Astrocyte (in vitro differentiated cells and primary cell): ENCODE results near the gene MTUS2. TPM values are rescaled to one million over a fixed set of nuclear protein-coding genes. Genes with fewer than 3 reads are reported as not detected.

Experiments
- DNase-seq: peaks from one replicate; pipeline ENCODE4 v3.0.0-alpha.2; 2010; ENCODE audit warnings: low read depth
- FAIRE-seq: peaks from 2 replicates; lab custom pipeline; 2011; peaks lifted over from hg19 to GRCh38; lab: Jason Lieb, UNC
- H2AFZ ChIP-seq: 2 replicates; pipeline ENCODE4 v1.6.0; 2012; ENCODE audit warnings: low read depth, low read length, inconsistent platforms
- H3K27ac ChIP-seq: 2 replicates; pipeline ENCODE4 v1.5.1; 2011; ENCODE audit warnings: low read depth, low read length, inconsistent platforms
- H3K27me3 ChIP-seq: 2 replicates; pipeline ENCODE4 v1.6.0; 2011; ENCODE audit warnings: low read length, inconsistent platforms; ENCODE audit not compliant: insufficient read depth
- H3K36me3 ChIP-seq: 2 replicates; pipeline ENCODE4 v1.5.1; 2011; ENCODE audit warnings: low read length, inconsistent platforms; ENCODE audit not compliant: insufficient read depth
- H3K4me1 ChIP-seq: 2 replicates; pipeline ENCODE4 v1.5.1; 2011; ENCODE audit warnings: low read length, inconsistent platforms; ENCODE audit not compliant: insufficient read depth
- H3K4me2 ChIP-seq: 2 replicates; pipeline ENCODE4 v1.6.0; 2012; ENCODE audit warnings: low read length, inconsistent platforms
- H3K4me3 ChIP-seq: 2 replicates; pipeline ENCODE4 v1.5.1; 2011; ENCODE audit warnings: low read depth, mild to moderate bottlenecking, low read length, inconsistent platforms; ENCODE audit not compliant: insufficient read depth
- H3K79me2 ChIP-seq: 2 replicates; pipeline ENCODE4 v1.6.0; 2012; ENCODE audit warnings: mild to moderate bottlenecking, low read length, inconsistent platforms; ENCODE audit not compliant: insufficient read depth
- H3K9ac ChIP-seq: 2 replicates; pipeline ENCODE4 v1.6.0; 2012; ENCODE audit warnings: mild to moderate bottlenecking, low read length, inconsistent platforms
- H3K9me3 ChIP-seq: 2 replicates; pipeline ENCODE4 v1.5.1; 2012; ENCODE audit warnings: low read depth, mild to moderate bottlenecking, low read length, inconsistent platforms; ENCODE audit not compliant: insufficient read depth
- H4K20me1 ChIP-seq: 2 replicates; pipeline ENCODE4 v1.6.0; 2012; ENCODE audit warnings: low read length, inconsistent platforms; ENCODE audit not compliant: insufficient read depth
- H3K27ac Mint-ChIP-seq: one replicate; pipeline ENCODE4 v1.8.0; 2021; ENCODE audit warnings: mild to moderate bottlenecking, mixed read lengths; ENCODE audit not compliant: unreplicated experiment
- H3K27me3 Mint-ChIP-seq: one replicate; pipeline ENCODE4 v1.8.0; 2021; ENCODE audit warnings: low read depth, mixed read lengths; ENCODE audit not compliant: unreplicated experiment
- H3K36me3 Mint-ChIP-seq: one replicate; pipeline ENCODE4 v1.8.0; 2021; ENCODE audit warnings: low read depth, mixed read lengths; ENCODE audit not compliant: unreplicated experiment
- H3K4me1 Mint-ChIP-seq: one replicate; pipeline ENCODE4 v1.8.0; 2021; ENCODE audit warnings: low read depth, mixed read lengths; ENCODE audit not compliant: unreplicated experiment
- H3K4me3 Mint-ChIP-seq: one replicate; pipeline ENCODE4 v1.8.0; 2021; ENCODE audit warnings: mild to moderate bottlenecking, moderate library complexity, mixed read lengths; ENCODE audit not compliant: unreplicated experiment
- H3K9me3 Mint-ChIP-seq: one replicate; pipeline ENCODE4 v1.8.0; 2021; ENCODE audit warnings: mild to moderate bottlenecking, mixed read lengths; ENCODE audit not compliant: unreplicated experiment
- EZH2 ChIP-seq: IDR thresholded peaks from 2 replicates; pipeline ENCODE4 v1.6.1; 2012; ENCODE audit warnings: mild to moderate bottlenecking, low read length, inconsistent platforms; ENCODE audit not compliant: insufficient read depth
- total RNA-seq: library from RNA; stranded (reverse); gene quantifications from 2 replicates; pipeline ENCODE4 v1.2.1, GENCODE V29; 2021
- TF ChIP-seq, protein P1 (sequence below): IDR thresholded peaks from 2 replicates; pipeline ENCODE4 v1.5.1; 2011; ENCODE audit warnings: low read depth, mild to moderate bottlenecking, inconsistent platforms, low read length, moderate library complexity; ENCODE audit not compliant: insufficient read depth

Gene MTUS2
- total RNA-seq, 1 donor from 2014 or later: 0.50 TPM

DNA sequence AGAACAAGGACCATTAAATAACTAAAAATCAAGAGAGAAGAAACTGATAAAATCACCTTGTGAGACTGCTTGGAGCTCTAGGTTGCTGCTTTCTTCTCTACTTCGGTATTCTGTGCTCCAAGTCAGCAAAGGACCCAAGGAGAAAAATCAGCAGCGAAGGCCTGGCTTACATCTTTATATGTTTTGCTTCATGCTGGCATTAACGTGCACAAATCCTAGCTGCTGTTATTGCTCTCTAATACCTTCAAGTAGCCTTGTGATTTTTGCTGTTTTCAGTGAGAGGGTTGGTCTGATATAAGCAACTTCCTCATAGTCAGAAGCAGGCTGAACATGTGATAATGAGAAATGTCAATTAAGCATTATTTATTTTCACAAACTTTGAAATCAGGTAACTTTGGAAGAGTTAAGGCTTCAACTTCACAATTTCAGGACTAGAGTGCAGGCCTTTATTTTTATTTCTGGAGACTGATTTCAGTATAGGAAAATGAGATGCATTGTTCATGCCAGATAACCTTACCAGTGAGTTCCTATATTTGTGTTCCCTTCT is 410.2 kb downstream of the MTUS2 start:
- H3K27me3 Mint-ChIP-seq: no peaks in the 10 kb centered on the region
- Histone ChIP-seq H3K36me3 (no peaks in the 10 kb centered on the region), H3K27me3 (no peaks in the 10 kb centered on the region), H3K4me2 (no peak overlapping the region), H3K9me3 (no peaks in the 10 kb centered on the region), H3K4me3 (no peak overlapping the region), H3K27ac (no peak overlapping the region), H3K79me2 (no peaks in the 10 kb centered on the region), H3K4me1 (no peaks in the 10 kb centered on the region), H4K20me1 (no peaks in the 10 kb centered on the region), H3K9ac (no peak overlapping the region), H2AFZ (no peak overlapping the region)
- H3K4me3 Mint-ChIP-seq: no peak overlapping the region
- H3K9me3 Mint-ChIP-seq: no peaks in the 10 kb centered on the region
- no peaks in the 10 kb centered on the region for H3K4me1 Mint-ChIP-seq
- no peak overlapping the region for H3K27ac Mint-ChIP-seq
- H3K36me3 Mint-ChIP-seq: no peaks in the 10 kb centered on the region
- no peak for FAIRE-seq
- no peak for DNase-seq
- TF ChIP-seq, protein P1, sequence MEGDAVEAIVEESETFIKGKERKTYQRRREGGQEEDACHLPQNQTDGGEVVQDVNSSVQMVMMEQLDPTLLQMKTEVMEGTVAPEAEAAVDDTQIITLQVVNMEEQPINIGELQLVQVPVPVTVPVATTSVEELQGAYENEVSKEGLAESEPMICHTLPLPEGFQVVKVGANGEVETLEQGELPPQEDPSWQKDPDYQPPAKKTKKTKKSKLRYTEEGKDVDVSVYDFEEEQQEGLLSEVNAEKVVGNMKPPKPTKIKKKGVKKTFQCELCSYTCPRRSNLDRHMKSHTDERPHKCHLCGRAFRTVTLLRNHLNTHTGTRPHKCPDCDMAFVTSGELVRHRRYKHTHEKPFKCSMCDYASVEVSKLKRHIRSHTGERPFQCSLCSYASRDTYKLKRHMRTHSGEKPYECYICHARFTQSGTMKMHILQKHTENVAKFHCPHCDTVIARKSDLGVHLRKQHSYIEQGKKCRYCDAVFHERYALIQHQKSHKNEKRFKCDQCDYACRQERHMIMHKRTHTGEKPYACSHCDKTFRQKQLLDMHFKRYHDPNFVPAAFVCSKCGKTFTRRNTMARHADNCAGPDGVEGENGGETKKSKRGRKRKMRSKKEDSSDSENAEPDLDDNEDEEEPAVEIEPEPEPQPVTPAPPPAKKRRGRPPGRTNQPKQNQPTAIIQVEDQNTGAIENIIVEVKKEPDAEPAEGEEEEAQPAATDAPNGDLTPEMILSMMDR: no peak
- TF ChIP-seq EZH2: no peak

DNA sequence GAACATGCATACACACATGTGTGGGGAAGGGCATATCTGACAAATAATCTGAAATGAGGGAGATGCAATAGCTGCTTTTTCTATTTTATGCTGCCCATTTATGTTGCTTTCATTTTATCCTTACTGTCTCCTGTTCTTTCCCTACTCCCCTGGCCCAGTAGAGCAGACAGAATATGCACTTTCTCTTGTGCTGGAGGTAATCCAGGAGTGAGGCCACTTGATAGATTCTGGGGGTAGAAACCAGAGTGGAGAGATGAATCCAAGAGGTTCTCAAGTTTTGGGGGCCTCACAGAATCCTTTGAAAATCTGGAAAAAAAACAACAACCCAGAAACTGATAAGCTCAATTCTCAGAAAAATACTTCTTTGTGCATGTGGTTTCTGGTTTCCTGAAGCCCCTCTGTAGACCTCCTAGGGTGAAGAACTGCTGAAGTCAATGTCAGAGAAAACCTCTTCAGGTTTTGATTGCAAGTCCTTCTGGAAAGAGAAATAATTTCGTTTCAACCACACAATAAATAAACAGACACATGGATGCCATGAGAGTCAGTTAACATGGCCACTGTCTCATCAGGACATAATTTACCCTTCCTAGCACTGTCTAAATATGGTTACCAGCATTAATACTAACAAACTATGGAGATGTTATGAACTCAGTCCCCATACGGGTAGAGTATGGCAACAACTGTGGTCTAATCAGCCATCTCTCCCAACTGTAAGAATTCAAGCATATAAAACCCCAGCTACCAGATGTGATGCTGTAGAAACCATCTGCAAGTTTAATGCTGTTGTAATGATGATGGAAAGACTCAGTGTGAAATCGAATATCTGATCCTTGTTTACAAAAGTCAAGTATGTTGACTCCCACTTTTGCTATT is 419.8 kb downstream of the MTUS2 start:
- Histone ChIP-seq H3K36me3 (no peaks in the 10 kb centered on the region), H3K79me2 (no peaks in the 10 kb centered on the region), H3K4me1 (no peaks in the 10 kb centered on the region), H2AFZ (no peak overlapping the region), H3K9ac (no peak overlapping the region), H3K4me2 (no peak overlapping the region), H3K27me3 (no peaks in the 10 kb centered on the region), H3K27ac (no peak overlapping the region), H4K20me1 (no peaks in the 10 kb centered on the region), H3K4me3 (no peak overlapping the region), H3K9me3 (no peaks in the 10 kb centered on the region)
- H3K4me3 Mint-ChIP-seq: no peak overlapping the region
- TF ChIP-seq, protein P1: no peak
- TF ChIP-seq EZH2: no peak
- peaks cover 2% of the 10 kb centered on the region for H3K9me3 Mint-ChIP-seq
- H3K4me1 Mint-ChIP-seq: no peaks in the 10 kb centered on the region
- no peak overlapping the region for H3K27ac Mint-ChIP-seq
- H3K36me3 Mint-ChIP-seq: no peaks in the 10 kb centered on the region
- no peak for DNase-seq
- H3K27me3 Mint-ChIP-seq: no peaks in the 10 kb centered on the region
- no peak for FAIRE-seq
